HK-2 (cell line): Measurements from ENCODE around the gene AP3B1.

Source experiments
- DNase-seq: peaks from one replicate; pipeline ENCODE4 v3.0.0-alpha.2; 2018; ENCODE audit not compliant: unreplicated experiment

AP3B1 gene

DNA sequence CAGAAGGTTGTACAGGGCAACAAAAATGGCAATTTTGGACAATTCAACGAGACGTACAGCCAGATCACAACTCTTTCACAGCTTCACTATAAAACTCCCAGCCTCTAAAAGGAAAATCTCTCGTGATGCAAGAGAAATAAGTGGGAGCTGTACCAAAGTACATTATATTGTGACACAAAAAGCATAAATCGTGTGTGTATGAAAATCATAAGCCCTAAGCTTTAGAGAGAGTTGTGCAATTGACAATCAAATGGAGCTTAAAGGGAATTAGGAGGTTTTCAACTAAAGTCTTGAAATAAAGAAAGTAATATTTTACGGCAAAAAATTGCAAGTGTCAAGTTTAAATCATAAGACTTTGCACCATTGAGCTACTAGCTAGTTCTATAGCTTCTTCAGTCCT, 323.6 kb downstream of the AP3B1 start:
- DNase-seq, result no peak

DNA sequence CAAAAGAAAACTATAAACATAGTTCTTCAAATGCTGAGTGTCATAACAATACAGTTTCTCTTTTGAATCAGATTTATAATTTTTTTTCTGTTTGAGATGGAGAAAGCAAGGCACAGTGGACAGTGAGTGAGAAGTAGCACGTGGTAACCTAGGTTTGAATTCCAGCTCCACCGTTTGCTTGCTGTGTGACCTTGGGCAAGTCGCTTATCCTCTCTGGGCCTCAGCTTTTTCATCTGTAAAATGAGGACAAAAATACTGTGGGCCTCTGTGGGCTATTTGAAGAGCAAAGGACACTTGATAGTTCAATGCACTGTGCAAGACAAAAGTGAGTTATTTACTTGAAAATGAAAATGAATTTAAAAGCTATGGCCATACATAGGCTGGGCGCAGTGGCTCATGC, 330.7 kb downstream of the AP3B1 start:
- no peak for DNase-seq

DNA sequence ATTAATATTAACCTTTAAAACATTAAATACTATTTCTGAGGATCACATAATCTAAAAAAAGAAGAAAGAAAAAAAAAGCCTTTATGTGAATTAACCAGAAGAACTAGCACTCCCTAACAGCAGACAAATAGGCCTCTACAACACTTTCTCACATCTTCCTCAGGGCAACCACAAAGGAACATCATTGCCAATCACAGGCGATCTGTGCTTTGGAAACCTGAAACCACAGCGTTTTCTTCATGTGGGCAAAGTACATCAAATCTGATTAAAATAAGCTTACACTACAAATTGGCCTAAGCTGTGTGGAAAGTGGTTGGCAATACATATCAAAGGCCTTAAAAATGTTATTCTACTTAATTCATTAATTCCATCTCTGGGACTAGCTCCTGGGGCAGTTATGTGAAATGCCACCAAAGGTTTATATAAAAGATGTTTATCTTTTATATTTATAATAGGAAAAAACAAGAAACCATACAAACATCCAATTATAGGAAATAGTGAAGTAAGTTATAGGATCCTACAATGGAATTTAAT, 333.6 kb downstream of the AP3B1 start:
- no peak for DNase-seq

DNA sequence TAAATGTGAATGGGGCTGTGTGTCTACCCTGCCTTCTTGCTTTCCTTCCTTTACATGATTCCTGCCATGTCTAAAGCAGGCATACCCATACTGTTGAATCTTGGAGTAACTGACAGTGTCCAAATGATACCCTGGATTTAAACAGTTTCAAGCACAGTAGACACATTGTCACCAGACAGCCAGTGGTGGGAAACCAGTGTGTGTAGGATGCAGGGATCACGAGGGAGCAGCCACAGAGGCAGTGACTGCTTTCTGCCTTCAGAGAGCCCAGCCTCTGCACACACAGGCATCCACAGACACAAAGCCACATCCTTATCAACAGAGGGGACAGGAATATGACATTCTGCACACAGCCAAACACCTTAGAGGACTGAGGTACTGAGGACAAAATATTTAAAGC, 334.2 kb downstream of the AP3B1 start:
- no peak for DNase-seq

DNA sequence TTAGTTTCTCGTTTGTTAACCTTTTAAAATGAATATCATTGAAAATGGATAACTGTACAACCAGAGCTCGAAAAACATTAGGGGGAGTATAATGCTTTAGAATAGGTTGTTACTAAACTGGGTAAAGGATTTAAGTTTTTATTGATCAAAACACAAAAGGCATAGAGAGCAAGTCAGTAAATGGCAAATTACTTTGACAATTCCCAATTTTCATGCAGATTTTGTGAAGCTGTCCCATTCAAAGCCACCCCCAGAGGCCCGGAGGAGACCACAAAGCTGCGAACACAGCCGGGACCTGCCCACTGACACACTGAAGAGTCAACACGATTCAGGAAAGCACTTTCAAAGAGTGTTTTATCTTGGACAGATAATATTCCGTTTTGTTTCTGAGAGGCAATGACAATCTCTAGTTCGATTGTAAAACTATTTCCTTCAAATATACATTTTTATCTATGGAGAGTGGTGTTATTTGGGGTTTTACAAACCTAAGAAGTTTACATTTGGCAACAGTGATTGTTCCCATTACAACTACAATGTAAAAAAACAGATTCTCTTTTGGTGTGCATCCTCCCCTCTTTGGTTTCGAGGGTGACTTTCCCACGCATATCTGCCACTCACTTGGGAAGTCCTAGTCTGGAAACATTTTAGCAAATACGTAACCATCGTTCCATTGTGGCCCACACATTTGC, 335.7 kb downstream of the AP3B1 start:
- DNase-seq, result no peak

DNA sequence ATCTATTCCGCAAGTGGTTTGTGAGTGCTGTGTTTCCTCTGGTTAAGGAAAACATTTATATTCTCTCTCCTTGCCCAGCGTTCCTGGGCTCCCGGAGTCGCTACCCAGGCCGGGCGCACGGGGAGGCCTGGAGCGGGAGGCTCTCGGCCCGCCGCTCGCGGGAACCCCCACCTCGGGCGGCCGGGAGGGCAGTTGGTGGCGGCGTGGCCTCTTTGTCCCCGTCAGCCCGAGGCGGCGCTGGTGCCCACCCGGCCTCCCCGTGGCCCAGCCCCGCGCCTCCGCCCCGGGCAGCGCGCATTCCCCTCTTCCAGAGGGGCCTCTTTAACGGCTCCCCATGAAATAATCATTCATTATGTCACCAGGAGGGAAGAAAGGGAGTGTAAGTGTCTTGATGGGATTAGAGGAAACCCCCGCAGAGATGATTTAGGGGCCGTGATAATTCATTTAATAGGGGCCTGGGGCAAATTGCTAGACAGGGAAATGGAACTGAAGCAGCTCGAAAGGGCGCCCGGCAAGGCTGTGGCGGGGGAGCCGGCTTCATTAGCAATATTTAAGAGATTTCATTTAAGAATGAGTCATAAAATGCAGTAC, 336.5 kb downstream of the AP3B1 start:
- no peak for DNase-seq

DNA sequence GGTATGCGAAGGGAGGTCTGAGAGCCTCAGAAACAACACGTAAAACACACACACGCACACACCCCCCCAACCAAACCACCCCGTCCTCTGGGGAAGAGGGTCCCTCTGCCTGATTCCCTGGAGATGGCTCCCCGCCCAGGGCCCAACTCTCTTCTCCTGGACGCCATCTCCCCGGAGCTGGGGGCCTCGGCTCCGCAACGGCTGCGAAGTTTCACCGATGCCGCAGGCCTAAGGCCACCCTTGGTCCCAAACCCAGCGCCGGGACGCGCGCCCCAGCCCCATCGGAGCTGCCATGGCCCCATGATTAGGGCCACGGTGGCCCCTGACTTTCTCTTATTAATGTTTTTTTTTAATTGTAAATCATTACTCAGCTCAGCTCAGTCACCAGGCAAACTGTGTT, 337.0 kb downstream of the AP3B1 start:
- no peak for DNase-seq

DNA sequence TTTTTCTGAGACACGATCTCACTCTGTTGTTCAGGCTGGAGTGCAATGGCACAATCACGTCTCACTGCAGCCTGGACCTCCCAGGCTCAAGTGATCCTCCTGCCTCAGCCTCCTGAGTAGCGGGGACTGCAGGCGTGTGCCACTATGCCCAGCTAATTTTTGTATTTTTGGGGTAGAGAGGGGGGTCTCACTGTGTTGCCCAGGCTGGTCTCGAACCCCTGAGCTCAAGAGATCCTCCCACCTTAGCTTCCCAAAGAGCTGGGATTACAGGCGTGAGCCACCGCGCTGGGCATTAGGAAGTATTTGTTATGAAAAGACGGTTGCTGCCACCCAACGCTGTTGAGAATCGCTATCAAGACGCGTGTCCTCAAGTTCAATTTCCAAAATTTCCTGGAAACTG, 337.4 kb downstream of the AP3B1 start:
- DNase-seq, result no peak

DNA sequence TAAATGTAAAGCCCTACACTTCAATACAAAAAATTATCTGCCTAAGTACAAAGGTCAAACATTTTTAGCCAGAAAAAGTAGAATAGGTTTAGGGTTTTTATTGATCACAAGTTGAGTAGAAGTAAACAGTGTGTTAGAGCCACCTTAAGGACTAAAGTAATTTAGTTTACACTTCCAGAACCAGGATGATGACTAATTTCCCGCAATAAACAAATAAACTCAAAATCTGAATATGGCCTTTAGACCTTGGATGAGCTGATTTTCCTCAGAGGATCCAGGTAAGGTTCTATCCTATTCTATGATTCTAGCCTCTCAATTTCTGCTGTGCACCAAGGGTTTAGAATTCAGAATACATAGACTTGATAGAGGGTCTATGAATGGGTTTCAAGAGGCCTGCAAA, 338.9 kb downstream of the AP3B1 start:
- DNase-seq, result no peak

DNA sequence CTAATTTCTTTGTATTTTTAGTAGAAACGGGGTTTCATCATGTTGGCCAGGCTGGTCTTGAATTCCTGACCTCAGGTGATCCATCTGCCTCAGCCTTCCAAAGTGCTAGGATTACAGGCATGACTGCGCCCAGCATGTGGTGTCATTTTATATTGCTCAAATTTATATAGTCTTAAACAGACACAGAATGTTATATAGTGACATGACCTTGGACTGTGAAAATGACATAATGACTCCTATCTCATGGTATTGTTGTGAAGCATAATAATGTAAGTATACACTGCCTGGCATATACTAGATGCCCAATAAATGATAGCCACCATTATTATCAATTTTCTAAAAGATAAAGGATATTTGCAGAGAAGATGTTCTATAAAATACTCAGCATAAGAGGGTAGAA, 341.1 kb downstream of the AP3B1 start:
- no peak for DNase-seq

DNA sequence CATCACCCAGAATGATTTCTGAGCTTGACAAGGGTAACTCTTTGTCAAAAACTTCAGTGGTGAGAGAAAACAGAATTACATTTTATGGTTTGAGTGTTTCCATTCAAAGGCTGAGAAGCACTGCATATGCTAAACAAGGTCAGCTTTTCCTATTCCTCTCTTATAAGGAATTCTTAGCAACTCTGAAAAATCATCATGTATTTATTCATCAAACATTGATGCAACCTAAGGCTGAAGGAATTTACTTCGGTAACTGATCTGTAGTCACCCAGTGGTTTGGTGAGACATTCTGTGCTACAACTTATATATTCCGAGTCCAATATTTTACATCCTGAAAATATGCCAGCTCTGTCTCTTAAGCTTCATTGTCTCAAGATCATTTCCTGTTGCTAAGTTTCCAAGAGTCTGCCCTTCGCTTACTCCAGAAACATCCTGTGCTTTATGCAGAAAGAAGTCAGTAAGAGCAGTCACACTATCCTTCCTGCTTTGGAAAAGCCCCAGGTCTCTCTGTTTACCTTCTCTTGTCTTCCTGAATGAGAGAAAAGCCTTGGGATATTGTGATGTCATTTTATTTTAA, 341.8 kb downstream of the AP3B1 start:
- DNase-seq, result no peak
